Muscle layer of duodenum (tissue), 2 donors: Measurements from ENCODE around the gene YDJC.
"Not testable (repeated sequence)": the region's sequence is repeated elsewhere in the genome, so short reads cannot be mapped to it uniquely, and the experiment has no call there.

Source experiments
- H3K27ac ChIP-seq: one replicate; pipeline ENCODE4 v1.7.0; 2013; ENCODE audit warnings: mild to moderate bottlenecking, low read length
- H3K27me3 ChIP-seq: one replicate; pipeline ENCODE4 v1.7.0; 2013; ENCODE audit warnings: low read depth, mild to moderate bottlenecking, control low read depth, low read length
- H3K36me3 ChIP-seq, 2 donors: one replicate each; pipeline ENCODE4 v1.7.0; 2013; ENCODE audit warnings: low read length in 2 of 2, control low read depth in 1 of 2, mild to moderate bottlenecking in 1 of 2; ENCODE audit not compliant: insufficient read depth in 2 of 2, control insufficient read depth in 1 of 2
- H3K4me1 ChIP-seq, 2 donors: one replicate each; pipeline ENCODE4 v1.7.0; 2013; ENCODE audit warnings: low read length in 2 of 2, mild to moderate bottlenecking in 2 of 2, control low read depth in 1 of 2, moderate library complexity in 1 of 2; ENCODE audit not compliant: insufficient read depth in 2 of 2, control insufficient read depth in 1 of 2
- H3K4me3 ChIP-seq, 2 donors: one replicate each; pipeline ENCODE4 v1.7.0; 2013; ENCODE audit warnings: low read length in 2 of 2, low read depth in 1 of 2, mild to moderate bottlenecking in 1 of 2
- H3K9me3 ChIP-seq, 2 donors: one replicate each; pipeline ENCODE4 v1.7.0; 2013; ENCODE audit warnings: low read length in 2 of 2, control low read depth in 1 of 2, mild to moderate bottlenecking in 1 of 2; ENCODE audit not compliant: control insufficient read depth in 1 of 2
- donor health status: healthy.

Gene YDJC

DNA sequence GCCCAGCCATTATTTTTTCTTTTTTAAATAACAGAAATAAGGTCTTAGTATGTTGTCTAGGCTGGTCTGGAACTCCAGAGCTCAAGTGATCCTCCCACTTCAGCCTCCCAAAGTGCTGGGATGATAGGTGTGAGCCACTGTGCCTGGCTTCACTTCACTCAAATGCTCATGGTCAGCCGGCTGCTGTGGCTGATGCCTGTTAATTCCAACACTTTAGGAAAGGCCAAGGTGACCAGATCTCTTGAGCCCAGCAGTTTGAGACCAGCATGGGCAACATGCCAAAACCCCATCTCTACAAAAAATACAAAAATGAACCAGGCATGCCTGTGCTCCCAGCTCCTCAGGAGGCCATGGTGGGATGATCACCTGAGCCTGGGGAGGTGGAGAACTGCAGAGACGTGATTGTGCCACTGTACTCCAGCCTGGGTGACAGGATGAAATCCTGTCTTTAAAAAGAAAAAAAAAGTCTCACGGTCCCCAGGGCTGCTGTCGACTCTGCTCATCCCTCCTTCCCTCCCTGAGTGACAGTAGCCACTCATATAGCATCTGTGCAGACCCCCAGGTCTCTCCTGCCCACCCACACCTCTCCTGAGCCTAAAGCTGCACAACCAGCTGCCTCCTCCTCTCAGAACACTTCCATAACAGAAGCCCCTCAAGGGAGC lies 3.6 kb downstream of the YDJC start:
- no peak overlapping the region for H3K27ac ChIP-seq
- H3K4me3 ChIP-seq: no peak overlapping the region
- H3K36me3 ChIP-seq: peaks cover 5% of the 10 kb centered on the region in 2 donors
- no peaks in the 10 kb centered on the region for H3K27me3 ChIP-seq
- peaks cover 0 to 15% of the 10 kb centered on the region in 2 donors for H3K4me1 ChIP-seq
- no peaks in the 10 kb centered on the region for H3K9me3 ChIP-seq

DNA sequence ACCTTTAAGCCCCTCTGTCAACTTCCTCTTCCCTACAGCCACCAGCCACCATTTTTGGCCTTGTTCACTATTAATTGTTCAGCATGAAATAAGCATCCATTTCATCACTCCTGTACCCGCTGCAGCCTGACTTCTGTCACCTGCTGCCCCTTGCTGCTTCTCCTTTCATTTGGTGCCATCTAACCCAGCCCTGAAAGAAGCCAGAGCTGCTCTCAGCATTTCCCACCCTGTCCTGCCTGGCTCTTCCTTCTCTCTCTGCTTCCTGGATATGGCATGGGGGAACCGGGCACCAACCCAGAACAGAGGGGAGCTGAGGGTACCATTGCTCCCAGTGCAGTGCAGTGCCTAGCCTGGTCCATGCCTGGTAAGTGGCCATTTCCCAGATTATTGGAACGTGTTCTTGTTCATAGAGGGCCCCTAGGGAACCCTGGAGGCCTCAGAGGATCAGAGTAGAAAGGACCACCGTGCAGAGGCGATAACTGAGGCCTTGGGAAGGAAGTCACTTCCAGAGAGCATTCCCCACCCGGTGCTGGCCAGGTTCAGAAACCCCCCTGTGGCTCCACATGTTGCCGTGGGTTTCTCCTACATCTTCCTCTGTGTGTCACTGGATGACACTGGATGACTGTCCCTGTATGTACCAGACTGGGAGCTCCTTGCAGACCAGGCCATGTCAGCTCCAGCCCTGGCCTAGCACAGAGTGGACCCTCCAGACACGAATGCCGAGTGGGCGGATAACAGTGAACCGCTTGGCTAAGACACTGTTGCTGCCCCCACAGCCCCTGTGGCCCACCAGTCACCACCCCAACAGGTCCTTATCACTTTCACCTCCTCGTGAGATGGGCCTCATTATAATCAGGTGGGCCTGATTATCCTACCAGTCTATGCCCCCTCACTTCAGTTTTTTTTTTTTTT lies 4.7 kb downstream of the YDJC start:
- Histone ChIP-seq H3K9me3 (no peaks in the 10 kb centered on the region), H3K4me3 (no peak overlapping the region), H3K36me3 (peaks cover 5% of the 10 kb centered on the region in 2 donors), H3K27me3 (no peaks in the 10 kb centered on the region), H3K4me1 (peaks cover 0 to 15% of the 10 kb centered on the region in 2 donors), H3K27ac (no peak overlapping the region)

DNA sequence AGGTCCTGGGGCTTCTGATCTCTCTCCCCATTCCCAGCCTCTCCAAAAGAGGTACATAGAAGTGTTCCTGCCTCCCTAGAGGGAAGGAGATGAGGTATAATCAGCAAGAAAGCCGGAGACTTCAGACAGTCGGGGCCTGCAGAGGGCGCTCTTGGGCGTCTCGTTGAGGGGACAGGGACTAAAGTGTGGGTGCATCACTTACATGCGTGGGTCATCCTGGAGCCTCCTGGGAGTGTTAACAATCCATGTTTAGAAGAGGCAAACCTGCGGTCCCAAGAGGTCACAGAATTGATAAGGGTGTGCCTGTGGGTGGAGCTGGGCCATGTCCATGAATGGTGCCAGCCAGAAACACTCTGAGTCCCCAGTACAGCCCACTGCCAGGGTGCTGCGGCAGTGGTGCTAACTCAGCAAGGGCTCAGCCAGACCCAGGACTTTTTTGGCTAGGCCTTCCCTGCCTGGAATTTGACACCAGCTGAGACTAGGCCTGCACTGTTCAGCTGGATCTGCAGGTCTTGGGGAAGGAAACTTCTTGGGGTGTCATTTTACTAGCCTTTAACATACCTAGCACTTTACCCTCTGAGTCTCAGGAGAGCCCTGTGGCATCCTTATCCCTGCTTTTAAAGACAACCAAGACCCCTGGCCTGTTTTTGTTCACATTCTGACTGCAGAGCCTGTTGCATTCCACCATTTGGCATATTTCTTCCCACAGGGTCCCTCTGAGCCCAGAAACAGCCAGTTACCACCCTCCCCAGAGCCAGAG lies 5.5 kb downstream of the YDJC start:
- Histone ChIP-seq H3K27ac (no peak overlapping the region), H3K9me3 (no peaks in the 10 kb centered on the region), H3K4me3 (no peak overlapping the region), H3K27me3 (no peaks in the 10 kb centered on the region), H3K36me3 (peaks cover 5% of the 10 kb centered on the region in 2 donors), H3K4me1 (peaks cover 0 to 11% of the 10 kb centered on the region in 2 donors)

DNA sequence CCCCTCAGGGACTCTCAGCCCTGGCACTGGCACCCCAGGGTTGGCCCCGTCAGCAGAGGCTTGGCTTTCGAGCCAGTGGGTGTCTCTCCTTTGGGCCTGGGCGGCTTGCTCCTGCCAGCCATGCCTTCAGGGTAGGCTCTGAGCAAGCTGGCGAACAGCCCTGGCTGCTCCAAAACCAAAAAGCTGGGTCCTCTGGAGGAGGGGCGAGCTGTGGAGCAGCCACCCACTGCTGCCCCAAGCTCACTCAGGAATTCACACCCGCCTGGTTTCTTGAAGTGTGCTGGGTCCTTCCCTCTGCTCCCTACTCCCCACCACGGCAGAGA lies 6.2 kb downstream of the YDJC start:
- H3K9me3 ChIP-seq: no peaks in the 10 kb centered on the region
- peaks cover 5% of the 10 kb centered on the region in 2 donors for H3K36me3 ChIP-seq
- H3K27ac ChIP-seq: no peak overlapping the region
- H3K4me3 ChIP-seq: no peak overlapping the region
- H3K27me3 ChIP-seq: no peaks in the 10 kb centered on the region
- H3K4me1 ChIP-seq: peaks cover 0 to 6% of the 10 kb centered on the region in 2 donors

DNA sequence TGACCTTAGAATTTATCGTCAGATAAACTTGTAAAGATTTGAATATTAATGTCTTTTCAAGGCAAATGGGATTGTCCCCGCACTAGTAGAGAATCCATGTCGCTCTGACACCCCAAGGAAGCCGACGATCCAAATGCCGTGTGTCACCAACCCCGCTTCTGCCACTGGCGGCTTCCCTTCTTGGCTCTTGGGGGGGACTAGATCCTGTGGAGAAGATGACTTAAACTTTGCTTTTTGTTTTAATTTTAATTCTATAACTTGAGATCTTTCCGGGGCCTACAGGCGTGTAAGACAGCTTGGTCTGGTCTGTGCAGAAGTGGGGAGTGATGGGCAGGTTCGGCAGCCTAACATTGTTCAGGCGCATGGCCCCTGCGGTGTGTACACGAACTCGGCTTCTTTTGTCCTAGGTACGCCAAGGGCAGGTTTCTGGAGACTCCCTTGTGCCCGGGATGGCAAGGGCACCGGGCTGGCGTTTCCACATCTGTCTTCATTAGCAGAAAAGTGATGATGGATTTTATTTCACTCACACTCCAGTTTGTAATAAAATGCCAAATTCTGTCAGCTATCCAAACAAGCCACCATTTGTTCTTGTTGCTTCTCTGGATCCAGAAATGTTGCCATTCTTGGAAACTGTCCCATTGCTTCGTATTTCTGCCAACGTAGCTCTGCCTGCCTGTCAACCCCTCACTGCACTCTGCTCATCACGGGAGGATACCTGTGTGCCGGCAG lies 6.7 kb downstream of the YDJC start:
- peaks cover 0 to 6% of the 10 kb centered on the region in 2 donors for H3K4me1 ChIP-seq
- H3K4me3 ChIP-seq: no peak overlapping the region
- H3K36me3 ChIP-seq: peaks cover 5% of the 10 kb centered on the region in 2 donors
- H3K27ac ChIP-seq: no peak overlapping the region
- H3K9me3 ChIP-seq: no peaks in the 10 kb centered on the region
- H3K27me3 ChIP-seq: no peaks in the 10 kb centered on the region

DNA sequence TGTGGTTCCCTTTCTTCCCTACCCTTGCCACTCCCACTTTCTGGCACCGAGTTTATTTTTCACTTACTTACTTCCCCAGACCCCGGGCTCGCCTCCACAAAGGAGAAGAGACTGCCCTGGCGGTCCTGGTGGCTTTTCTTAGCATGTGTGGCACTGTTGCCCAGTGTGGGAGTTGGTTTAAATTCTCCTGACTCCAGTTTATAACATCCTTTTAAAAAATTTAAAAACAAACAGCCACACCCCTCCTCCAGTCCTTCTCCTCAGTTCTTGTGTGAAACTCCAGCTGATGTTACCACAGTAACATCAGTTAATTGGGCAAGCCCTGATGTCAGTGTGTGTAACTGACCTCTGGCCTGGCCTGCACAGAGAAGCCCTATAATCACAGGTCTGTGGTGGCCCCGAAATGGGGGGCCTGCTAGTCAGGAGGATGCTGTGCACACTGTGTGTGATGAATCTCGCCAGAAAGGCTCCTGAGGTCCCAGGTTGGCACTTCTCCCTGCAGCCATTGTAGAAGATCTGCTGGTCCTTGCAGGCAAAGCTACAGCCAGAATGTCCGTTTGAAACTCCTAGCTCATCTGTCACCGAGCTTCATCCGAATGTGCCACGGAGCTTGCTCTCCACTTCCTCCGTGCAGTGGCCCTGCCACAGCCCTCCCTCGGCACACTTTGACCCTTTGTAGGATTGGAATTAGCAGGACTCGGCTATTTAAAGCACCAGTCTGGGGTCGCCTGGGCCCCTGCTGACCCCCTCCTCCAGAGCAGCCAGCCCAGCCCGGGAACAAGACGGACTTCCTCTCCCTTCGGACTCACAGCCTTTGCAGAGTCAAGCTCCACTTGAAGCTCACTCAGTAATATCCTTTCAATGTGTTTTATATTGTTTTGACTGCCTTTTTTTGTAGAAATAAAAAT lies 7.6 kb downstream of the YDJC start:
- H3K4me3 ChIP-seq: no peak overlapping the region
- peaks cover 5% of the 10 kb centered on the region in 2 donors for H3K36me3 ChIP-seq
- H3K27ac ChIP-seq: no peak overlapping the region

DNA sequence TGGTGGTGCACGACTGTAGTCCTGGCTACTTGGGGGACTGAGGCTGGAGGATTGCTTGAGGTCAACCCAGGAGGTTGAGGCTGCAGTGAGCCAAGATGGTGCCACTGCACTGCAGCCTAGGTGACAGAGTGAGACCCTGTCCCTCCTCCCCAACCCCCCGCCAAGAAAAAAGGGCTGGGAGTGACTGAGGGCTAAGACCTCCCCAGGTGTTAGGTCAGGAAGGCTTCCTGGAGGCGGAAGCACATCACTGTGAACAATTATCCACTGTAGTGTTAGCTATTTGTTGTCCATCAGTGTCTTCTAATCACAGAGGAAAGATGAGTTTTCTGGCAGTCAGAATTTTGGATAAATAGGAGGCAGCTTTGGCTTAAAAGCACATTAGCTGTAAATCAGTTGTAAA lies 8.8 kb downstream of the YDJC start:
- H3K4me3 ChIP-seq: no peak overlapping the region
- no peaks in the 10 kb centered on the region for H3K9me3 ChIP-seq
- H3K36me3 ChIP-seq: peaks cover 5% of the 10 kb centered on the region in 2 donors
- no peak overlapping the region for H3K27ac ChIP-seq
- H3K4me1 ChIP-seq: peaks cover 0 to 6% of the 10 kb centered on the region in 2 donors
- H3K27me3 ChIP-seq: no peaks in the 10 kb centered on the region

More for the DNA sequence above, 7.6 kb downstream of the YDJC start:
- Histone ChIP-seq H3K9me3 (no peaks in the 10 kb centered on the region), H3K4me1 (peaks cover 0 to 6% of the 10 kb centered on the region in 2 donors), H3K27me3 (no peaks in the 10 kb centered on the region)

DNA sequence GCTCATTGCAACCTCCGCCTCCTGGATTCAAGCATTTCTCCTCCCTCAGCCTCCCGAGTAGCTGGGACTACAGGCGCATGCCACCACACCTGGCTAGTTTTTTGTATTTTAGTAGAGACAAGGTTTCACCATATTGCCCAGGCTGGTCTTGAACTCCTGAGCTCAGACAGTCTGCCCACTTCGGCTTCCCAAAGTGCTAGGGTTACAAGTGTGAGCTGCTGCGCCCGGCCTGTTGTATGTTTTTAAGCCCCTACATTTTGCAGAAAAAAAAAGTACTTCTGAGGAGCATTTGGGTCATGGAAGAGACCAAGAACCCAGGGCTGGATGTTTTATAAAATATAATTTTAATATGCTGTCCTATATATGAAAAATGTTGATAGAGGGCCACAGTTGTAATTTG lies 12.5 kb downstream of the YDJC start:
- not testable (repeated sequence) for H3K4me3 ChIP-seq, H3K27ac ChIP-seq, H3K4me1 ChIP-seq, H3K27me3 ChIP-seq, H3K9me3 ChIP-seq
- H3K36me3 ChIP-seq: peaks cover 11 to 22% of the 10 kb centered on the region in 2 donors

DNA sequence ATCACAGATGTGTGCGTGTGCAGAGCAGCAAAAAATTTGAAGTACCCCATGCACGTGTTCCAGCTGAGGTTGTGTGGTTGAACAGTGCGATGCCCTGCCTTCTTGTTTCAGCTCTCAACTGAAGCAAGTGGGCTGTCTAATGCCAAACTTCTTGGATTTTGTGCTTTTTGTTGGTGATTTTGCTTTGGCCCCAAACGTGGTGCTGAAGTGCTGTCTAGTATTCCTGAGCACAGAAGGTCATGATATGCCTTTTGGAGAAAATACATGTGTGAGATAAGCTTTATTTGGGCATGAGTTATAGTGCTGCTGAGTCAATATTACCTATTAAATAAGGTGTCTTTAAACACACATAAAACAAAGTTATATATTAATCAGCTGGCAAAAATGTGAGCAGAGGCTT lies 14.1 kb downstream of the YDJC start:
- H3K4me1 ChIP-seq: no peaks in the 10 kb centered on the region
- H3K27me3 ChIP-seq: no peaks in the 10 kb centered on the region
- no peak overlapping the region for H3K27ac ChIP-seq
- H3K4me3 ChIP-seq: no peak overlapping the region
- H3K9me3 ChIP-seq: no peaks in the 10 kb centered on the region
- H3K36me3 ChIP-seq: peaks cover 25 to 35% of the 10 kb centered on the region in 2 donors

DNA sequence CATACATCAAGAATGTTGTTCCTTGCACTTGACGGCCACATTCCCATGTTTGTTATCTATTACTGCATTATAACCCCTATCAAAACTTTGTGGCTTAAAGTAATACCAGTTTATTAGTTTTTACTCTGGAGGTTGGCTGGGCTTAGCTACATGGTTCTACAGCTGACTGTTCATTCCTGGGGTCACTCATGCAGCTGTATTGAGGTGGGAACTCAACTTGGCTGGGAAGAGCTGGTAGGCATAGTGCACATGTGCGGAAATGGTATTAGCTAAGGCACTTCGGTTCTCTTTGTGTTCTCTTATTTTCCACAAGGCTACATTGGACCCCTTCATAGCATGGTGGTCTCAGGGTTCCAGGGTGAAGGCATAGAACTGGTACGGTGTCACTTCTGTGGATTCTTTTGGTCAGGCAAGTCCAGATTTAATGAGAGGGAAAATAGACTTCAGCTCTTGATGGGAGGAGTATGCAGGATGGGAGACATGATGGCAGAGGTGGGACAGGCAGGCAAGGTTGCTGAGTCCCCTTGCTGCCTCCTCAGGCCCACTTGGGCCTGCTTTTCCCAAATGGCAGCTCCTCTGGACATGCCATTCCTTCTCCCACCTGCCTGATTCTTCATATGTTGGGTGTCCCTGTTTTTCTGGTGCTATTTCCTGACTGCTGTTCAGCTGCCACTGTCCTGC lies 16.1 kb downstream of the YDJC start:
- no peak overlapping the region for H3K4me3 ChIP-seq
- peaks cover 28 to 35% of the 10 kb centered on the region in 2 donors for H3K36me3 ChIP-seq
- H3K27me3 ChIP-seq: no peaks in the 10 kb centered on the region
- no peaks in the 10 kb centered on the region for H3K4me1 ChIP-seq
- no peak overlapping the region for H3K27ac ChIP-seq
- no peaks in the 10 kb centered on the region for H3K9me3 ChIP-seq
